ENCODE data around the gene VARS1. TPM values are rescaled to one million over a fixed set of nuclear protein-coding genes. Genes with fewer than 3 reads are reported as not detected.

The VARS1 gene
- total and polyA plus RNA-seq, 5 donors = 14.8 to 30.6 (median 23.3) TPM

GRCh38 chr6:31768363-31769257, 26.9 kb downstream of the VARS1 start:
- H3K4me1 ChIP-seq (ENCODE audit: control insufficient read depth, insufficient read depth, low read length) = no peaks in the 10 kb centered on the region
- WGBS = 84% methylated on average over 18 of the region's 18 CpGs
- intact Hi-C loops (cut with DNase I) = no loop called here
- no peak overlapping the region for H3K27ac ChIP-seq (ENCODE audit: low read length)
- no peaks in the 10 kb centered on the region for H3K9me3 ChIP-seq (ENCODE audit: control insufficient read depth, low read length)
- no peak overlapping the region for H3K4me3 ChIP-seq (ENCODE audit: low read length)
- H3K27me3 ChIP-seq (ENCODE audit: control insufficient read depth, insufficient read depth) = no peaks in the 10 kb centered on the region
- no peak for ATAC-seq
- no peak for DNase-seq

- H3K9me3 ChIP-seq (ENCODE audit: control insufficient read depth, low read length) = no peaks in the 10 kb centered on the region
- intact Hi-C loops (cut with DNase I) = no loop called here
- no peak for ATAC-seq
Observed at GRCh38 chr6:31767096-31767645, 28.4 kb downstream of the VARS1 start.

GRCh38 chr6:31765910-31766794, 29.4 kb downstream of the VARS1 start:
- Histone ChIP-seq H3K4me1 (ENCODE audit: control insufficient read depth, insufficient read depth, low read length) (no peaks in the 10 kb centered on the region), H3K27ac (ENCODE audit: low read length) (no peak overlapping the region), H3K4me3 (ENCODE audit: low read length) (no peak overlapping the region), H3K9me3 (ENCODE audit: control insufficient read depth, low read length) (no peaks in the 10 kb centered on the region), H3K27me3 (ENCODE audit: control insufficient read depth, insufficient read depth) (no peaks in the 10 kb centered on the region)
- DNase-seq (peak in 1 of 3 donors; percentile 72), ATAC-seq (peak; percentile 43 to 70)
- 42% methylated on average over 42 of the region's 42 CpGs for WGBS
- intact Hi-C loops (cut with DNase I) = no loop called here

More at GRCh38 chr6:31767096-31767645, 28.4 kb downstream of the VARS1 start:
- H3K4me3 ChIP-seq (ENCODE audit: low read length) = no peak overlapping the region
- 82% methylated on average over 6 of the region's 6 CpGs for WGBS
- no peak for DNase-seq
- H3K27me3 ChIP-seq (ENCODE audit: control insufficient read depth, insufficient read depth) = no peaks in the 10 kb centered on the region
- no peak overlapping the region for H3K27ac ChIP-seq (ENCODE audit: low read length)
- H3K4me1 ChIP-seq (ENCODE audit: control insufficient read depth, insufficient read depth, low read length) = no peaks in the 10 kb centered on the region

GRCh38 chr6:31765559-31765909, 30.0 kb downstream of the VARS1 start:
- DNase-seq (no peak), ATAC-seq (no peak)
- no peaks in the 10 kb centered on the region for H3K4me1 ChIP-seq (ENCODE audit: control insufficient read depth, insufficient read depth, low read length)
- no peak overlapping the region for H3K4me3 ChIP-seq (ENCODE audit: low read length)
- no peaks in the 10 kb centered on the region for H3K9me3 ChIP-seq (ENCODE audit: control insufficient read depth, low read length)
- 88% methylated on average over 9 of the region's 9 CpGs for WGBS
- no peaks in the 10 kb centered on the region for H3K27me3 ChIP-seq (ENCODE audit: control insufficient read depth, insufficient read depth)
- intact Hi-C loops (cut with DNase I) = no loop called here
- no peak overlapping the region for H3K27ac ChIP-seq (ENCODE audit: low read length)

- H3K27me3 ChIP-seq (ENCODE audit: control insufficient read depth, insufficient read depth) = no peaks in the 10 kb centered on the region
- 80% methylated on average over 4 of the region's 4 CpGs for WGBS
- intact Hi-C loops (cut with DNase I) = no loop called here
- H3K27ac ChIP-seq (ENCODE audit: low read length) = no peak overlapping the region
- ATAC-seq = no peak
- no peak overlapping the region for H3K4me3 ChIP-seq (ENCODE audit: low read length)
- DNase-seq = no peak
- no peaks in the 10 kb centered on the region for H3K4me1 ChIP-seq (ENCODE audit: control insufficient read depth, insufficient read depth, low read length)
- no peaks in the 10 kb centered on the region for H3K9me3 ChIP-seq (ENCODE audit: control insufficient read depth, low read length)
Observed at GRCh38 chr6:31764198-31764597, 31.4 kb downstream of the VARS1 start.

GRCh38 chr6:31763619-31763940, 32.0 kb downstream of the VARS1 start:
- DNase-seq = no peak
- Histone ChIP-seq H3K27ac (ENCODE audit: low read length) (no peak overlapping the region), H3K9me3 (ENCODE audit: control insufficient read depth, low read length) (no peaks in the 10 kb centered on the region), H3K4me1 (ENCODE audit: control insufficient read depth, insufficient read depth, low read length) (no peaks in the 10 kb centered on the region), H3K4me3 (ENCODE audit: low read length) (no peak overlapping the region), H3K27me3 (ENCODE audit: control insufficient read depth, insufficient read depth) (no peaks in the 10 kb centered on the region)
- ATAC-seq = peak; percentile 39 to 82
- 8% methylated on average over 1 of the region's 1 CpG for WGBS
- intact Hi-C loops (cut with DNase I) = no loop called here

- ATAC-seq (no peak), DNase-seq (no peak)
- Histone ChIP-seq H3K9me3 (ENCODE audit: control insufficient read depth, low read length) (no peaks in the 10 kb centered on the region), H3K27me3 (ENCODE audit: control insufficient read depth, insufficient read depth) (no peaks in the 10 kb centered on the region), H3K27ac (ENCODE audit: low read length) (no peak overlapping the region), H3K4me1 (ENCODE audit: control insufficient read depth, insufficient read depth, low read length) (no peaks in the 10 kb centered on the region), H3K4me3 (ENCODE audit: low read length) (no peak overlapping the region)
- intact Hi-C loops (cut with DNase I) = no loop called here
- WGBS = 73% methylated on average over 8 of the region's 8 CpGs
Observed at GRCh38 chr6:31762878-31763618, 32.5 kb downstream of the VARS1 start.

- Histone ChIP-seq H3K27me3 (ENCODE audit: control insufficient read depth, insufficient read depth) (no peaks in the 10 kb centered on the region), H3K27ac (ENCODE audit: low read length) (no peak within 1 kb of the TSS), H3K4me1 (ENCODE audit: control insufficient read depth, insufficient read depth, low read length) (no peaks in the 10 kb centered on the region), H3K9me3 (ENCODE audit: control insufficient read depth, low read length) (no peaks in the 10 kb centered on the region), H3K4me3 (ENCODE audit: low read length) (no peak within 1 kb of the TSS)
- no peak for ATAC-seq
- 74% methylated on average over 4 of the region's 4 CpGs for WGBS
- no peak for DNase-seq
- intact Hi-C loops (cut with DNase I) = no loop called here
Observed at GRCh38 chr6:31762356-31762755, 33.2 kb downstream of the VARS1 start, which contains the start of gene SAPCD1. Gene SAPCD1 (plus strand): TSS chr6:31762656. CDS start chr6:31763055, 399 bp downstream.

GRCh38 chr6:31761343-31761742, 34.2 kb downstream of the VARS1 start:
- WGBS = 96% methylated on average over 8 of the region's 8 CpGs
- Histone ChIP-seq H3K27me3 (ENCODE audit: control insufficient read depth, insufficient read depth) (no peaks in the 10 kb centered on the region), H3K9me3 (ENCODE audit: control insufficient read depth, low read length) (no peaks in the 10 kb centered on the region), H3K27ac (ENCODE audit: low read length) (no peak overlapping the region), H3K4me3 (ENCODE audit: low read length) (no peak overlapping the region), H3K4me1 (ENCODE audit: control insufficient read depth, insufficient read depth, low read length) (no peaks in the 10 kb centered on the region)
- no peak for ATAC-seq
- DNase-seq = no peak
- intact Hi-C loops (cut with DNase I) = no loop called here

GRCh38 chr6:31760790-31761189, 34.8 kb downstream of the VARS1 start:
- Histone ChIP-seq H3K4me1 (ENCODE audit: control insufficient read depth, insufficient read depth, low read length) (no peaks in the 10 kb centered on the region), H3K4me3 (ENCODE audit: low read length) (no peak overlapping the region), H3K9me3 (ENCODE audit: control insufficient read depth, low read length) (no peaks in the 10 kb centered on the region), H3K27ac (ENCODE audit: low read length) (no peak overlapping the region), H3K27me3 (ENCODE audit: control insufficient read depth, insufficient read depth) (no peaks in the 10 kb centered on the region)
- no peak for ATAC-seq
- 95% methylated on average over 5 of the region's 5 CpGs for WGBS
- intact Hi-C loops (cut with DNase I) = no loop called here
- no peak for DNase-seq

All from right cardiac atrium (tissue), 5 donors.